ENCODE measurements around the gene CFAP100. TPM values are rescaled to one million over a fixed set of nuclear protein-coding genes. Genes with fewer than 3 reads are reported as not detected.

CFAP100 gene
- total RNA-seq, 4 donors from 2014 or later = not detected

- intact Hi-C loops (cut with DNase I; ENCODE audit: low total_unique reads) = no loop called here
- no peak for TF ChIP-seq CTCF (IDR thresholded peaks at IDR 0.05)
- TF ChIP-seq POLR2A (IDR thresholded peaks at IDR 0.05) = no peak
- no peak overlapping the region for H3K4me3 ChIP-seq (ENCODE audit: low read depth, poor library complexity, severe bottlenecking)
- WGBS, 2 donors = 15 to 38% methylated on average over 3 of the region's 3 CpGs
- DNase-seq (ENCODE audit: low spot score in 2 of 2) = peak in 1 of 2 donors; percentile 63
These were observed 18.3 kb upstream of the CFAP100 start for GRCh38 chr3:126376444-126376843.

DNA sequence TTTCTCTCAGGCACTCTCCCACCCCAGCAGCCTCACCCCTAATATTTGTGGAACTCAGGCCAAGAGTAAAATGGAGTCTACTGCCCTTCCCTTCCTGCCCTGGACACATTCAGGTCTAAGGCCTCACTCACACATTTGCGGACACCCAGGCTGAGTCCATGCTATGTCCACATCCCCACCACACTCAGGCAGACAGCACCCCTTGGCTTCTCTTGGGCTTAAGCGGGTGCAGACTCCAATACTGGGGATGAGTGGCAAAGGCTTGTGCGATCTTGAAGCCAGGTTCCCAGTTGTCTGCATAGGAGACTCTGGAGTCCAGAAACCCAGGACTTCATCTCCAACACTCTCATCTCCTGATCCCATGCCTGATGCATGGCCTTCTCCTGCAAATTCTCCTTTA lies 17.5 kb upstream of the CFAP100 start:
- H3K4me3 ChIP-seq (ENCODE audit: low read depth, poor library complexity, severe bottlenecking) = no peak overlapping the region
- TF ChIP-seq POLR2A (IDR thresholded peaks at IDR 0.05) (no peak), CTCF (IDR thresholded peaks at IDR 0.05) (no peak)
- DNase-seq (ENCODE audit: low spot score in 2 of 2) = peak in 1 of 2 donors; percentile 59
- intact Hi-C loops (cut with DNase I; ENCODE audit: low total_unique reads) = no loop called here
- WGBS, 2 donors = 95 to 100% methylated on average over 3 of the region's 3 CpGs

DNA sequence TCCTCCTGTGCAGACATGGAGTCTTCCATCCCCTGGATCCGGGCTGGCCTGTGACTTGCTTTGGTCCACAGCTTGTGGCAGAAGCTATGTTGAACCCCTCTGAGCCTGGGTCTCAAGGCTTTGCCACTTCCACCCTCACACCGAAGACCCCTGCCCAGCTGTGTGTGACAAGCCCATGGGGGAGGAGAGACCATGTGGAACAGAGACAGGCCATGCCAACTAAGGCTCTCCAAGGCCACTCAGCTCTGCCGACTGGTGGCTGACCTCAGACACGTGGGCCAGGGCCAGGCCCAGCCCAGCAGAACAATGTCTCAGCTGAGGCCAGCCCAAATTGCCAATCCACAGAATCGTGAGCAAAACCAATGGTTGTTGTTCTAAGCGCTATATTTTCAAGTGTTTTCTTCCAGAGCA lies 16.4 kb upstream of the CFAP100 start:
- peak in 1 of 2 donors; percentile 66 for DNase-seq (ENCODE audit: low spot score in 2 of 2)
- intact Hi-C loops (cut with DNase I; ENCODE audit: low total_unique reads) = no loop called here
- no peak overlapping the region for H3K4me3 ChIP-seq (ENCODE audit: low read depth, poor library complexity, severe bottlenecking)
- no peak for TF ChIP-seq POLR2A (IDR thresholded peaks at IDR 0.05)
- TF ChIP-seq CTCF (IDR thresholded peaks at IDR 0.05) = no peak
- WGBS, 2 donors = 70 to 81% methylated on average over 4 to 6 of the region's 6 CpGs

- TF ChIP-seq CTCF (IDR thresholded peaks at IDR 0.05) (no peak), POLR2A (IDR thresholded peaks at IDR 0.05) (no peak)
- intact Hi-C loops (cut with DNase I; ENCODE audit: low total_unique reads) = no loop called here
These were observed 14.5 kb upstream of the CFAP100 start for GRCh38 chr3:126380011-126380768.

DNA sequence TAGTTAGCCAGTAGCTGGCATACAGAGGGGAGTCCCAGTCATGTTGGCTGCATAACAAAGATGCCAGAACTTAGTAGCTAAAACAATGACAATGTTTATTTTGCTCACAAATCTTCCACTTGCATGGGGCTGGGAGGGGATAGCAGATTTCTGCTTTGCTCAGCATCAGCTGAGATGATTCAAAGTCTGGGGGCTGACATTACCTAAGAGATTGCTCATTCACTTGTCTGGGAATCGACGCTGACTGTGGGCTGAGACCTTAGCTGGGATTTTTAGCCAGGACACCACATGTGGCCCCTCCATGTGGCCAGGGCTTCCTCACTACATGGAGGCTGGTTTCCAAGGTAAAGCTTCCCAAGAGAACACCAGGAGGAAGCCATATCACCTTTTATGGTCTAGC lies 12.7 kb upstream of the CFAP100 start:
- TF ChIP-seq CTCF (IDR thresholded peaks at IDR 0.05) = no peak
- TF ChIP-seq POLR2A (IDR thresholded peaks at IDR 0.05) = no peak
- DNase-seq (ENCODE audit: low spot score in 2 of 2) = no peak
- intact Hi-C loops (cut with DNase I; ENCODE audit: low total_unique reads) = no loop called here
- H3K4me3 ChIP-seq (ENCODE audit: low read depth, poor library complexity, severe bottlenecking) = no peak overlapping the region
- 33% methylated on average over 2 of the region's 2 CpGs for WGBS, 2 donors

More at GRCh38 chr3:126380011-126380768, 14.5 kb upstream of the CFAP100 start:
- WGBS, 2 donors = 74 to 83% methylated on average over 17 of the region's 17 CpGs
- H3K4me3 ChIP-seq (ENCODE audit: low read depth, poor library complexity, severe bottlenecking) = no peak overlapping the region
- peak in 1 of 2 donors; percentile 83 for DNase-seq (ENCODE audit: low spot score in 2 of 2)
